HG03575 (cell line): ENCODE data around the gene CACNA1E.
"Not testable (repeated sequence)": the region's sequence is repeated elsewhere in the genome, so short reads cannot be mapped to it uniquely, and the experiment has no call there.

Experiments
- ATAC-seq: cut with Tn5 transposase; IDR thresholded peaks from one replicate; pipeline ENCODE4 v1.9.1; 2021; ENCODE audit not compliant: unreplicated experiment, insufficient number of reproducible peaks, low FRiP score; ENCODE audit errors: extremely low read depth

CACNA1E gene

GRCh38 chr1:181813266-181813665, 329.9 kb downstream of the CACNA1E start:
- no peak for ATAC-seq

GRCh38 chr1:181816608-181817007, 333.3 kb downstream of the CACNA1E start:
- ATAC-seq = no peak

- ATAC-seq = no peak
Observed at GRCh38 chr1:181817091-181817490, 333.8 kb downstream of the CACNA1E start.

GRCh38 chr1:181818459-181818858, 335.1 kb downstream of the CACNA1E start:
- no peak for ATAC-seq

GRCh38 chr1:181818943-181819342, 335.6 kb downstream of the CACNA1E start:
- no peak for ATAC-seq

GRCh38 chr1:181821701-181822100, 338.4 kb downstream of the CACNA1E start:
- ATAC-seq = no peak

GRCh38 chr1:181832173-181832880, 349.0 kb downstream of the CACNA1E start:
- ATAC-seq = not testable (repeated sequence)

- no peak for ATAC-seq
Observed at GRCh38 chr1:181846001-181846645, 362.8 kb downstream of the CACNA1E start.

GRCh38 chr1:181846681-181847080, 363.4 kb downstream of the CACNA1E start:
- ATAC-seq = no peak

GRCh38 chr1:181849071-181849470, 365.8 kb downstream of the CACNA1E start:
- no peak for ATAC-seq

- ATAC-seq = not testable (repeated sequence)
Observed at GRCh38 chr1:181854212-181854611, 370.9 kb downstream of the CACNA1E start.

GRCh38 chr1:181855380-181855779, 372.1 kb downstream of the CACNA1E start:
- no peak for ATAC-seq
